Measurements from ENCODE around the gene PPP6C.

PPP6C gene

DNA sequence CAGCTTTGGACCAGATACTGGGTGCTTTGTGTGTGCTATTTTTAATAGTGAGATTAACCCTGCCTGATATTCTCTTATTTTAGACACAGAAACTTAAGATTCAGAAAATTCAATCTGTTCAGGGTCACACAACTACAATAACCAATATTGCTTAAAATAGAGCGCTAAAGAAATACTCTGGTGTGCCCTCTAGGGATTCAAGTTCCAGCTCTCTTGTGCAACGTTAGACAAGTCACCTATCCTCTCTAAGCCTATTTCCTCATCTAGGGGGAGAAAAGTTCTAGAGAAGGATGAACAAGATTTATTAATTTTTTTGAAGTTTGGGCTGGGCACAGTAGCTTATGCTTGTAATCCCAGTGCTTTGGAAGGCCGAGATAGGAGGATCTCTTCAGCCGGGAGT, 44.2 kb downstream of the PPP6C start:
- TF ChIP-seq, protein P1, sequence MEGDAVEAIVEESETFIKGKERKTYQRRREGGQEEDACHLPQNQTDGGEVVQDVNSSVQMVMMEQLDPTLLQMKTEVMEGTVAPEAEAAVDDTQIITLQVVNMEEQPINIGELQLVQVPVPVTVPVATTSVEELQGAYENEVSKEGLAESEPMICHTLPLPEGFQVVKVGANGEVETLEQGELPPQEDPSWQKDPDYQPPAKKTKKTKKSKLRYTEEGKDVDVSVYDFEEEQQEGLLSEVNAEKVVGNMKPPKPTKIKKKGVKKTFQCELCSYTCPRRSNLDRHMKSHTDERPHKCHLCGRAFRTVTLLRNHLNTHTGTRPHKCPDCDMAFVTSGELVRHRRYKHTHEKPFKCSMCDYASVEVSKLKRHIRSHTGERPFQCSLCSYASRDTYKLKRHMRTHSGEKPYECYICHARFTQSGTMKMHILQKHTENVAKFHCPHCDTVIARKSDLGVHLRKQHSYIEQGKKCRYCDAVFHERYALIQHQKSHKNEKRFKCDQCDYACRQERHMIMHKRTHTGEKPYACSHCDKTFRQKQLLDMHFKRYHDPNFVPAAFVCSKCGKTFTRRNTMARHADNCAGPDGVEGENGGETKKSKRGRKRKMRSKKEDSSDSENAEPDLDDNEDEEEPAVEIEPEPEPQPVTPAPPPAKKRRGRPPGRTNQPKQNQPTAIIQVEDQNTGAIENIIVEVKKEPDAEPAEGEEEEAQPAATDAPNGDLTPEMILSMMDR (IDR thresholded peaks at IDR 0.05; ENCODE audit: control insufficient read depth, insufficient read depth, low read depth, low read length, missing control alignments): no peak
- DNase-seq (ENCODE audit: low read depth): no peak
- no peak overlapping the region for H3K4me3 ChIP-seq (ENCODE audit: control insufficient read depth, low read depth, low read length)

DNA sequence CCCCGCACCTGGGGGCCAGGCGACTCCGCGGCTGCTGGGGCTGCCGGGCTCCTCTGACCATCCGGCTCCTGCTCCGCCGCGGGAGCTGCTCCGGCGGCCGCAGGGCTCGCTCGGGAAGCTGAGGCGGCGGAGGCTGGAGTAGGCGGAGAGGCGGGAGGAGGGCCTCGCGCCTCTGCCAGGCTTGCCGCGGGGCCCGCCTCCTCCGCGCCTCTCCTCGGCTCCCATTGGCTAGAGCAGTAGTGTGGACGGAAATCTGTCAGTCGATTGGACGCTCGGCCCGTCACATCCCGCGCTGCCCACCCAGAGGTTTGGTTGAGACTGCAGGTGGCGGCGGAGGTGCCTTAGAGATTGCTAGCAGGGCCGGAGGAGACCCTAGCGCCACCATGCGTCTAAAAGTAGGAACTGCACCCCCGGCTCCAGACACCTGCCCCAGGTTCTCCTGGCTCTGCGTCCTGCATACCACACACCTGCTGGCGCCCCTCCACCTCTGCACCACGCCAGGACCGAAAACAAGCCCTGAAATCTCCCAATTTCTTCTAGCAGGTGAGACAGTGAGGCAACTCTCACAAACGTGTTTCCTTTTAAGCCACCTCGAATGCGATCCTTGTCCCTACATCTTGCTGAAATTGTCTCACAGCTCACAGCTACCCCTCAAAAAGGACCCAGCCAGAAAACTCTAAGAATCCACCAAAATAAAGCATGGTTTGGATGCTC, 46.1 kb downstream of the PPP6C start, which contains the start of gene SCAI:
Gene SCAI, minus strand, starts transcription at position 152 of the 714 bp plus-strand sequence. Its CDS starts 91 bp downstream, at position 61.
- H3K4me3 ChIP-seq (ENCODE audit: control insufficient read depth, low read depth, low read length): peak within 1 kb of the TSS; percentile 77
- peak; percentile 95 for DNase-seq (ENCODE audit: low read depth)
- TF ChIP-seq, protein P1 (IDR thresholded peaks at IDR 0.05; ENCODE audit: control insufficient read depth, insufficient read depth, low read depth, low read length, missing control alignments): peak; percentile 98

DNA sequence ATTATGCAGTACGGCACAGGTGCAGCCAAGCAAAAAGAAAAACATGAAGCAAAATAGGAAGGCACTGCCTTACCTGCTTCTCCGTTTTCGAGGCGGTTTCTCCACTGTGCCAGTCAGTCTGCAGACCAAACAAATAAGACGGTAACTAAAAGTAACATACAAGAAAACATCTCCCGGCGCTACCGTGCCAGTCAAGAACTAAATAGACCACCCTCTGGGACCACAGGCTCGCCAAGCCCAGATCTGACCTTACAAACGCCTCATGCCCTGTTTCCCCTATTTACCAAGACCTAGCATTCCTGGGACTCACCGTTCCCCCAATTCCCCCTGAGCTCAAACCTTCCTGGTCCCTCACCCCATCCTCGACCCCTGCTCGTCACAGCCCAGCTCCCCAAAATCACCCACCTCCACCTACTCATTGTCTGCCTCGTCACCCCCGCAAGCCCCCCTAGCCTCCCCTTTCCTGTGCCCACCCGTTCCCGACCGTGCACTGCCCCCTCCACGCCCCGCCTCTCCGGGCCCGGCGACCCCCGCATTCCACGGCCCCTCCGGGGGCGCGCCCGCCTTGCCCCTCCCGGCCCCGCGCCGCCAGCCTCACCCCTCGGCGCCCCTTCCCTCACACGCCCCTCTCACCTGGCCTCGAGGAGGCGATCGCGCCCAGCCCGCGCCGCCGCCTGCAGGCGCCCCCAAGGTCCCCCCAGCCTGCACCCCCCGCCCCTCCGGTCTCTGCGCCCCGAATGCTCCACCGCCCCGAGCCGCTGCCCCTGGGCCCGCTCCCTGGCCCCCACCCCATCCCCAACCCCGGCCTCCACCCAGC, 46.8 kb downstream of the PPP6C start:
- no peak for DNase-seq (ENCODE audit: low read depth)
- TF ChIP-seq, protein P1 (IDR thresholded peaks at IDR 0.05; ENCODE audit: control insufficient read depth, insufficient read depth, low read depth, low read length, missing control alignments): no peak
- H3K4me3 ChIP-seq (ENCODE audit: control insufficient read depth, low read depth, low read length): peak overlapping the region; percentile 77

DNA sequence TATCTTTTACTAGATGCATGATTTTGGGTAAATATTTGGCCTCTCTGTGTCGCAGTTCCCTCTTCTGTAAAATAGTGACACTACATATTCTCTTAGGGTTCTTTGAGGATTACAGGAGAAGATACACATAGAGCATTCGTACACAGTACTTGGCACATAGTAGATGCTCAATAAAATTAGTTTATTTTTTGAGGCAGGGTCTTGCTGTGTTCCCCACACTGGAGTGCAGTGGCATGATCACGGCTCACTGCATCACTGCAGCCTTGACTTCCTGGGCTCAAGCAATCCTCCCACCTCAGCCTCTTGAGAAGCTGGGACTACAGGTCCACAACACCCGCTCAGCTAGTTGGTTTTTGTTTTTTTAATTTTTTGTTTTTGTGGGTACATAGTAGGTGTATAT, 47.9 kb downstream of the PPP6C start:
- no peak overlapping the region for H3K4me3 ChIP-seq (ENCODE audit: control insufficient read depth, low read depth, low read length)
- TF ChIP-seq, protein P1 (IDR thresholded peaks at IDR 0.05; ENCODE audit: control insufficient read depth, insufficient read depth, low read depth, low read length, missing control alignments): no peak
- DNase-seq (ENCODE audit: low read depth): no peak

DNA sequence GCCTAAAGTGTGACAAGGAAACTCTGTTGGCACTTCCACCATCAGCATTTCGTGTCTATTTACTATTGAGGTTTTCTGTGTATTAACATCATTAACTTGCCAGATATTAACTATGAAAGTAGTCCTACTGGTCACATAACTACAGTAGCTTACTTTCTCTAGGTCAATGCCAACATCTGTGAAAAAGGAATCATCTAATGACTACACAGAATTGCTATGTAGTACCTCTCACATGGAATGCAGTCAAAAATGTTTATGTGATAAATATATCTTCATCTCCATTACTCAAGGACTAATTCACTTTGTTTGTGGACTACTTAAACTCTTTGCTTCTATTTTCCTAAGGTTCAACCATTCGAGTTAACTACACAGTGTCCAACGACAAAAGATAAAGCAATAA, 48.4 kb downstream of the PPP6C start:
- TF ChIP-seq, protein P1 (IDR thresholded peaks at IDR 0.05; ENCODE audit: control insufficient read depth, insufficient read depth, low read depth, low read length, missing control alignments): no peak
- no peak for DNase-seq (ENCODE audit: low read depth)
- H3K4me3 ChIP-seq (ENCODE audit: control insufficient read depth, low read depth, low read length): no peak overlapping the region

DNA sequence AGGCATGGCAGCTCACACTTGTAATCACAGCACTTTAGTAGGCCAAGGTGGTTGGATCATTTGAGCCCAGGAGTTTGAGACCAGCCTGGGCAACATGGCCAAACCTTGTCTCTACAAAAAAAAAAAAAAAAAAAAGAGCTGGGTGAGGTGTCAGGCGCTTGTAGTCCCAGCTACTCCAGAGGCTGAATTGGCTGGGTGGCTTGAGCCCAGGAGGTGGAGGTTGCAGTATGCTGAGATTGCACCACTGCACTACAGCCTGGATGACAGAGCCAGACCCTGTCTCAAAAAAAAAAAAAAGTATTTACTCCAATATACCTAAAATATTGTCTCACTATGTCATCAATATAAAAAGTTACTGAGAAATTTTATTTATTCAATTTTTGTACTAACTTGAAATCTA, 49.0 kb downstream of the PPP6C start:
- DNase-seq (ENCODE audit: low read depth): no peak

More for the DNA sequence above, 49.0 kb downstream of the PPP6C start:
- TF ChIP-seq, protein P1 (IDR thresholded peaks at IDR 0.05; ENCODE audit: control insufficient read depth, insufficient read depth, low read depth, low read length, missing control alignments): no peak
- H3K4me3 ChIP-seq (ENCODE audit: control insufficient read depth, low read depth, low read length): no peak overlapping the region
